Measurements from ENCODE around the gene VPS39.

The VPS39 gene

DNA sequence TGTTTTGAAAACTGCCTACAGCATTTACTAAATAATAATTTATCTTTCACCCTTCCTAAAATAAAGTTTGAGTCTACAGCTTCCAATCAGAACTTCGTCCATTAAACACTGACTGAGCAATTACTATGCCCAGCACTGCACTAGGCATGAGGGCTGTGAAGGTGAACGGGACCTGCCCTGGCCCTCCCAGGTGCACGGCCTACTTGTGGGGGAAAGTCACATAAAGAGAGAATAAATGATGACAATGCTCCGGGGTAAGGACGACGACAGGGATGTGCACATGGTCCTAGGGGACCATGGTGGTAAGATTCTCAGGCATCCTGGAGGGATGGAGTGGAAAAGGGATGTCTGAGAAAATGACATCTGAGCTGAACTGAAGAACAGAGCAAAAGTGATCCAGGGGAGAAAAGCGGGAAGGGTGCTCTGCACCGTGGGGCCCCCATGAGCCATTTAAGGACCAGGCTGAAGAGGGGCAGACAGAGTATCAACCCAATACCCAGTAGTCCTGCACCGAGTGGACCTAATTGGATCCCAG, 63.2 kb downstream of the VPS39 start:
- DNase-seq = no peak

DNA sequence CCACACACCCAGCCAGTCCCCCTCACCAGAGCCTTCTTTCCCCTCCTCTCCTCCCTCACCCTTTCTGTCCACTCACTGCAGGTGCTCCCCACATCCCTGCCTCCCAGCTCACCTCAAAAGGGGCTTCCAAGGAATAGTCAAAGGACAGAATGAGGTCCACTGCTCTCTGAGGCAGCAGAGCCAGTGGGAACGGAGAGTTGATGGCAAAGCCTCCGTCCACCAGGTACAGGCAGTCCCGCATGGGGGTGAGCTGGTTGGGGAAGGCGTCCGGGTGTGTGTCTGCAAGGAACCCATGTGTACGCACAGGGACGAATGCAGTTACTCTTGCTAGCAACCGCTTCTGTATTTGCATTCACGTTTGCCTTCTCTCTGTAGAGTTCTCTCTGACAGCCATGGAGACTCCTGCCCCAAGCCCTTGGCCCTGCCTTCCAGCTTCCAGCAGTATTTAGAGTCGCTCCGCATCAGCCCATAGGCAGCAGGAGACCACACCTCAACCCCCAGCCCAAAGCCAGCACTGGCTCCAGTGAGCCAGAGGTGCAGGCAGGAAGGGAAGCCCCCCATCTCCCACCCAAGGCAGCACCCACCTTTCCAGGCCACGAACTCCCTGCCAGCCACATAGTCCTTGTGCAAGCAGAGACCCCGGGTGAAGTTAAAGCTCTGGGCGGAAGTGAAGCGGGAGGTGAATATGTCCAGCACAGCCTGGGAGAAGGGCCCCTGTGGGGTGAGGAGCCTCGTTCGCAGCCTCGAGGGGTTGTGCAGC, 64.1 kb downstream of the VPS39 start:
- no peak for DNase-seq

DNA sequence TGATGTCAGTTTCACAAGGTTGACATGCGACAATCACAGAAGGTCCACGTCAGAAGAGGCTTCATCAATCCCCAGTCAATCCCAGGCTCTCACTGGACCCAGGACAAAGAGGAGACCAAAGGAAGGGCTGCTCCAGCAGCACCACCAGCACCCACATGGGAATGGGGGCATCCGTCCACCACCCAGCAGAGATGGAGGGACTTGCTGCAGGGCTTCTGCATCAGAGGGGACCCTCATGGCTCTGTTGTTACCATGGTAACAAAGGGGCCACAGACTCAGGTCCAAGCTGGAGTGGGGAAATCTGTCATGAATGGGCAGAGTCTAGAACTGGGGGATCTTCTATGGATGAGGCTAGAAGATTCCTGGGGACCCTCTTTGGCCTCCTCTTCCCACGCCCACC, 64.7 kb downstream of the VPS39 start:
- DNase-seq = no peak

DNA sequence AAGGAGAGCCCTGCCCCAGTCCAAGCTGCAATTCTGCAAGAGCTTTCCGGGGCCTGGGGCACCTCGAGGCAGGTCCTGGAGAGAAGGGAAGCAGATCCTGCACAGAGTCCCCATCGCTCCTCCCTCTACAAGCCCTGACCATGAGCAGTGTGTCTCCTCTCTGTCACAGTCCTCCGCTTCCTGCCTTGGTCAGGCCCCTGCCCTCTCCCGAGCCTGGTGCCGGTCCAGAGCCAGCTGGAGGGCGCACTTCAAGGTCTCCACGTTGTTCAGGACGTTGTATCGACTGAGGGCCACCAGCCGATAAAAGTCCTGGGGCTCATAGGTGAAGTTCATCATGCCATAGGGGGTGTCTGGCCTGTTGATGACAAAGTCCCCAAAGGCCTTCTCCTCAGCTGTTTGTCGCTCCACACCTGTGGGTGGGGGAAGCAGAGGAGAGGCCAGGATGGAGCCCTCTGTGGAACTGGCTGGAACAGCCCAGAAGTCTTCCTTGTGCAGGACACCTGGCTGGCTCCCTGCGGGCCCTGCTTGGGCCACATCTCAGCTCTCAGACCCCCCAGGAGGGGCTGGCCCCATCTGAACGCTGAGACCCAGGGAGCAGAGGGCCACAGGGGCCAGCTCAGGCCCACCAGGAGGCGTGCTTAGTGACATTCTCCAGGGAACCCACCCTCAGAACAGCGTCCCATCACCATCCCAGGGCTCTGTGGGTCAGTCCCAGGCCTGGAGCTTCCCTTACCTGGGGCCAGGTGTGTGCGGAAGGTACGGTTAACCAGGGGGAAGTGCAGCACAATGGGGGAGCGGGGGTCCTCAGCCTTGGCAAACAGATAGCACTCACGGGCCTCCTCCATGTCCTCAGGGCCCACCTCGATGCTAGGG, 66.1 kb downstream of the VPS39 start:
- no peak for DNase-seq

DNA sequence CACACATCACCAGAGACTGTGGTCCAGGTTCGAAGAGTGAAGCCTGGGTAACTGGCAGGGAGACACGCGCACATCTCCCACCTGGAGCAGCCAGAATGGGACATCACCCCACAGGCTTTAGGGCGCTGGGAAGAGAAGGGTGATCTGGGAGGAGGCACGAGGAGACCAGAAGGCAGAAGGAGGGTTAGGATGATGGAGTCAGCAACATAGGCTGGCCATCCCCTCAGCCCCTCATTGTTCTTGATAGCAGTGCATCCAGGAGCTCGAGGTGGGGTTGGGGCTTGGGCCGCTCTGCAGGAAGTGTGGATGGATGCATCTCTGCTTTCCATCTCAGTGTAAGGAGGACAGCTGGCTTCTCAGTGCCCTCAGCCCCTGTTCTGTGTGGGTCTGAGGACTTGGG, 66.9 kb downstream of the VPS39 start:
- DNase-seq = no peak

DNA sequence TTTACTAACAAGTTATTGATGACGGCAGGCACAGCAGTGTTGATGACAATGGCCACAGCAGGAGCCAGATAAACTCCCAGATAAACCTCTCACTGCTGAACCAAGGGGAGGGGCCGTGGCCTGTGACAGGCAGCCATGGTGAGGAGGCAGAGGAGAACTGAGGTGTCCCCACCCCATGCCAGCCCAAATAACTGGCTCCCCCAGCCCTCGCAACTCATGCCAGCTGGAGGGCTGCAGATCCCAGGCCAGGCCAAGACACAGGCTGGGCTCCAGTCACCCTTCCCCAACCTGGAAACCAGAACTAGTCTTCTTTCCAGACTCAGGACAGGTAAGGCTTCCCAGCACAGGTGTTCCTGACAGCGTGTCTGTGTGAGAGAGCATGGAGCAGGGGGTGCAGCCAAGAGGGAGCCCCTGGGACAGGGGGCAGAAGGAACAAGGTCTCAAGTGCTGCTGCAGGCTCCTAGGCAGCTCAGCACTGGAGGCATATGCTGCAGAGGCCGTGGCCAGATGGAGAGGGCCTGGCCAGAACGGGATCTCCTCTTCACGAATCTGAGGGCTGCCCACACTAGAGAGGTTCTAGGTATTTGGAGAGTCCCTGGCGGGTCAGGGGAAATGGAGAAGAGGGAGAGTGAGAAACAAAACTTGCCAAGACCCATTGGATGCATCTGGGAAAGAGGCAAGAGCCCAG, 67.6 kb downstream of the VPS39 start:
- DNase-seq = no peak

DNA sequence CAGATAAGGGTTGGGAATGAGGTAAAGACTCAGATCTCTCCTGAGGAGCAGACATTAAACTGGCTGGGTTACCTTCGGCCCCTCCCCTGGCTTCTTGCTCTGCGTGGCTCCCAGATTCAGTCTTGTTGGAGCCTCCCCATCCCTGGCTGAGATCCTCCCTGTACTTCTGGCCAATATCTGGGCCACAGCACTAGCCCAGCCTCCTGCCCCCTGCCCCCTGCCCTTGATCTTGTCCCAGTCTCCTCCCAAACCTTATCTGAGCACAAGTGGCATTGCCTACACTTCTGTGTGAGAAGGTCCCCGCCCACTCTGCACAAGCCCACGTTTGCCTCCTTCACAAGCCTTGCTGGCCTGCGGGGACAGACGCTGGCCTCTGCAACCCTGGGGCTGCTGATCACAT, 68.5 kb downstream of the VPS39 start:
- peak; percentile 26 for DNase-seq

DNA sequence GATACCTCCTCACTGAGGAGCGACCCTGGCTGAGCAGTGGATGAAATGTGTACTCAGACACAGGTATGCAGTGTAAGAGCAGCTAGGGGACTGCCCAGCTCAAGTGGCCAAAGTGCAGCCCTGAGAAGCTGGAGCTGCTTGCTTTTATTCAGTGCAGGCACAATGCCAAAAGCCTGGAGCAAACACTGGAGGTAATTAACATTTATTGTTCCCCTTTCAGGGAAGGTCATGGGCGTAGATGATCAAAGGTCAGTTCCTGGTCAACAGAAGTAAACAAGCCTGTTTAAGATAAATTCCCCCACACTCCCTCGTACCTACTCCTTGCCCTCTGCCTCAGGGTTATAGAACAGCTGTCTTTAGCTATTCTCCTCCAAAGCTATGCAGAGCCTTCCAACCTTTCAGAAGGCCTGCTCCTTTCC, 69.1 kb downstream of the VPS39 start:
- DNase-seq = peak; percentile 33

DNA sequence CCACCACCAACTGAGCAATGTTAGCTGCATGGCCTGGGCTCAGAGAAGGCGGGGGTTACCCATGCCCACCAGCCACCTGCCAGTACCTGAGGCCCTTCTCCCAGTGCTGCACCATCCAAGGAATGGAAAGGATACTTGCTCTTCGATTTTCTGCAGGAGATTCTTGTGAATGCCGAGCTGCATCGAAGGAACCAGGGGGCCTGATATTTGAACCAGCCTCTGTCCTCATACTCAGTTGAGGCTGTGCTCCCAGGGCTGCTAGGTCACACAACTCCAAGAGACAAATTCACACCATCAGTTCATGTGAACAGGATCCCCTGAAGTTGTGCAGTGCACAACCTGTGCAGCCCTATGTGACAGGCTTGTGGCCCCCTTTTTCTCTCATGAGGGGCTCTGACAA, 69.7 kb downstream of the VPS39 start:
- peak; percentile 37 for DNase-seq

DNA sequence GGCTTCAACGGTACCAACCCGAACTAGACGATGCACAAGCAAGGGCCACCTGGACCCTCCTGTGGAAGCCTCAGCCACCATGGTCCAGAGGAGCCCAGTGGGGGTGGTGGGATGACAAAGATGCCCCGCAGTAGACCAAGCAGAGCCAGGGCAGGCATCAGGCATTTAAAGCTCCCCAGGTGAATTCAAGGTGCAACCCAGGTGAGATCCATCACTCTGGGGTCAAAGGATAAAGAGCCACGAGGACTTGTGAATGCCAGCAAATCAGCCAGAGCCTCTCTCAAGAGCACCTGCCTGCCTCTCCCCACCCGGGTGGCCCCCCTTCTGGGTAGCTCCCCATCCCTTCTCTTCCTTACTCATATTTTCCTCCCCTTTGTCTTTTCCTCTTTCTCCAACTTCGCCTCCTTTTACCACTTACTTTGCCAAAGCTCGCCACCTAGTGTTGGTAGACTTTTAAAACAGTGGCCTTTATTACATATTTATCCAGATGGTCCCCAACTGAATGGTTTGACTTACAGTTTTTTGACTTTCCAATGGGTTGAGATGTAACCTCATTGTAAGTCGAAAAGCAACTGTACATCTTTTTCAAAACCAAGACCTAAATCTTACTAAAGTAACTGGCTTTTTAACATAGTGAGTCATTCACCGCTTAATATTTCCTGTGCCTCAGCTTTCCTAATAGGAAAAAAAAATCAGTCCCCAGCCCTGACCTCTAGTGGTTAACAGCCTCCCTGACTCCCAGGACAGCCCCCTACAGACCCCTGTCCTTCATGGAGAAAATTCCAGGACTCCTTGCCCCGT, 70.4 kb downstream of the VPS39 start:
- peak; percentile 42 for DNase-seq

DNA sequence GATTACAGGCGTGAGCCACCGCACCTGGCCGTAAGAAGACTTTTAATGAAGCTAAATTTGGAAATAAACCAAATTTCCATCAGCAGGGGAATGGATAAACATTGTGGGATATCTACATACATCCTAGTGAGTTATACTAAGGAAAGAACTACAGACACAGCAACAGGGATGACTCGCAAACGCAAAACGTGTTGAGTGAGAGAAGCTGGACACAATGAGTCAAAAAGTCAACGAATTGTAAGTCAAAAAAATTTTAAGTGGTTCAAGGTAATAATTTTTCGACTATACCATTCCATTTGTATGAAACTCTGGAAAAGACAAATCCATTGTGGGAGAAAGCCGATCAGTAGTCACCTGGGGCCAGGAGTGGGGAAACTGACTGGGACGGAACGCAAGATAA, 71.6 kb downstream of the VPS39 start:
- DNase-seq = no peak

DNA sequence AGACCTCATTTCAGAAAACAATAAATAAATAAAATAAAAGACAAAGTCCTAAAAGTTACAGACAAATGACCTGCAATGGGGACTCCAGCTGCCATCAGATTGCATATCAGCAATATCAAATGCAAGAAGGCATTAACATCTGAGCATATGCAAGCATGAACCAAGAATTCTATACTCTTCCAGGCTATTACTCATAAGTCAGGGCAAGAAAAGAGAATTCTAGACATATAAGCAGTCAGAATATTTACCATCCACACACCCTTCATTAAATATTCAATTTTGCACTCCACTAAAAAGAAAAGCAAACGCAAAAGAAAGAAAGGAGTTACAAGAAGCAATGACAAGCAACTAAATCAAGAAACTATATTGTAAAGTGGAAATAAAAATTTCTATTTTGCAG, 72.8 kb downstream of the VPS39 start:
- DNase-seq = no peak

DNA sequence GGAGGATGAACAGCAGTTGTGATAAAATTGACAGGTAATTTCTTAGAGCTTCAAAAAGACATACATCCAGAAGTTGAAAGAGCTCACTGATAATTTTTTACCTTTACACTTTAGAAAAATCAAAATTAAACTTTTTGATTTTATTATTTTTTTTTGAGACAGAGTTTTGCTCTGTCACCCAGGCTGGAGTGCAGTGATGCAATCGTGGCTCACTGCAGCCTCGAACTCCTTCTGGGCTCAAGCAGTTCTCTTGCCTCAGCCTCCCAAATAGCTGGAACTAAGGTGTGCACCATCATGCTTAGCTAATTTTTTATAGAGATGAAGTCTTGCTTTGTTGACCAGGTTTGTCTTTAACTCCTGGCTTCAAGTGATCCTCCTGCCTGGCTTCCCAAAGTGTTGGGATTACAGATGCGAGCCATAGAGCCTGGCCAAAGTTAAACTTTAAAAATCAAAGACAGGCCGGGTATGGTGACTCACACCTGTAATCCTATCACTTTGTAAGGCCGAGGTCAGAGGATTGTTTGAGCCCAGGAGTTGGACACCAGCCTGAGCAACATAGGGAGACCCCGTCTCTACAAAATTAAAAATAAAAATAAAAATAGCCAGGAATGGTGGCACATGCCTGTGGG, 73.4 kb downstream of the VPS39 start:
- DNase-seq = no peak

DNA sequence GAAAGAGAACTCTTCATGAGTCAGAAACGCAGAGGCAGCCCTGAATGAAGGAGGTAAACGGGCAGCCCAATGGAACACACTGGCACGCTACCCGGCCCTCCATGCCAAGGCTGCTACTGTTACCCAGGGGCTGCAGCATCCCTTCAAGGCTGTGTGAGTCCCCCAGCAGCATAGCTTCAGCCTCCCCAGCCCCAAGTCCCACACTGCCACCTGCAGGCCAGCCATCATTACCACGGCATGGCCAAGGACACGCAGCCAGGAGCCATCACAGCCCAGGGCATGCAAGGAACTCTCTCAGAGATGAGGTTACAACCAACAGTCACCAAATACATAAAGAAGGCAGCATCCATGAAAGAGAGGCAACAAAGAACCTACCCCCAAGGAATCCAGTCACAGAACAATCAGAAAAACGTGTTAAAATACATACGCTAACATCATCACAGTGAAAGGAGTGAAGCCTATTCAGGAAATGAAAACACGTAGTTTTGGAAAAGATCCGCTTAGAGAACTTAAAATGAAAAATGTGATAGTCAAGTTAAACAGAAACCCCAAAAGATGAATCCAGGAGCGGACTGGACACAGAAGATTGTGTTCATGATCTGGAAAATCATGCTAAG, 74.1 kb downstream of the VPS39 start:
- DNase-seq = peak; percentile 85

DNA sequence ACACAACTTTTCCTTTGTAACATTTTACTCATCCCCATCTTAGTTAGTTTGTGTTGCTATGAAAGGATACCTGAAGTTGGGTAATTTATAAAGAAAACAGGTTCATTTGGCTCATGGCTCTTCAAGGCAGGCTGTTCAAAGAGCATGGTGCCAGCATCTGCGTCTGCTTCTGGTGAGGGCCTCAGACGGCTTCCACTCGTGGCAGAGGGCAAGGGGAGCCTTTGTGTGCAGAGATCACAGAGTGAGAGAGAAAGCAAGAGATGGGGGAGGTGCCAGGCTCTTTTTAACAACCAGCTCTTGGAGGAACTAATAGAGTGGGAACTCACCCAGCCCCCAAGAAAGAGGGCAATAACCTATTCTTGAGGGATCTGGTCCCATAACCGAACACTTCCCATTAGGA, 74.7 kb downstream of the VPS39 start:
- no peak for DNase-seq

DNA sequence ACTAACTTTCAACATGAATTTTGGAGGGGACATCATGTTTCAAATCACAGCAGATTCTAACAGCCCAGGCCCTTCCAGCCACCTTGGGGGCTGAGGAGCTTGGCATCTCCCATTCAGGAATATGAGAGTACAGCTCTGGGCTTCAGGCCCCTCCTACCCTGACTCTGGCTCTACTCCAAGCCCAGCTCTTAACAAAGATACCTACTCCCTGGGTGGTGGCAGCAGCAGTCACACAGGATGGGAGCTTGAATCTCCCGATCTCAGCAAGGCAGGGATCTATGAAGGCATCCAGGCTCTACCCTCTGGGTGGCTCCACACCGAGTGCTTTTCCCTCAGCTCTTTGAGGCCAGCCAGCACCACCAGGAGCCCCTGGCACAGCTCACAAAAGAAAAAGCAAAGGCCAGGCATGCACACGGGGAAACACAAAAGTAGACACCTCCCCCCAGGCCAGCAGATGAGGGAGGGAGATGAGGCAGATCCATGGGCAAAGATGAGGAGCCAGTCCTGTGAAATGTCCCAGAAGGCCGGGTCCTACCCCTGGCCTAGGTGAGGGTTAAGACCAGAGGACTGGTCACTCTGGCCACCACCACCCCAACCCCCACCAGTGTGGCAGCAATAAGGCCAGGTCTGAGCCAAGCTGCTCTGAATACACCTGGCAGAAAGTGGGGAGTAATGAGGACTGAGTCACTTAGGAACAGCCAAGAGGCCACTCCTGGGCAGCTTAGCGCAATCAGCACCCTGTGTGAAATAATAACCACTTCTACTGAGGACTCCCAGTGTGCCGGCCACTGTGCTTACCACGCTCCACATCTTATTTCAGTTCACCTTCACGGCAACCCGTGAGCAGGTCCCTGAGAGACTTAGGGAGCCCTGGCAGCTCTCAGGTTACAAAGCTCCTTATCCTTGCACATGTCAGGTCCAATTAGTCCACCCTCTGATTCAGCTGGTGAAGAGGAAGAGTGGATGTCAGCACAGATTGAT, 76.0 kb downstream of the VPS39 start:
- DNase-seq = no peak

DNA sequence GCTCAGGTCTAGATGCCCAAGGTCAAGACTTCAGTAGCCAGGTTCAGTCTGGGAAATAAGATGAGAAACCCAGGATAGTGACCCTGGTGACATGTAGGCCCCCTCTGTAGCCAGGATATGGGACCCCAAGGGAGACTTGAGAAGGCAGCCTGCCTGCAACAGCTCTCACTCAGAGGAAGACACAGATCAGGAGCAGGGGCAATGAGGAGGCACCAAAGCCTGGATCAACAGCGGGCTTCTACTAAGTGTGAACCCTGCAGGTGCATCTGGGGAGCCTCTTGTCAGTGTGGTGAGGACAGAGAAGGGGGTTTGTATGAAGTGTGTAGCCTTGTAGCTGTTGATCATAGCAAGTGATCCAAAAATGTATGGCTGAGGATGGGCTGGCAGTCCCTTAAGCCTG, 77.1 kb downstream of the VPS39 start:
- no peak for DNase-seq

DNA sequence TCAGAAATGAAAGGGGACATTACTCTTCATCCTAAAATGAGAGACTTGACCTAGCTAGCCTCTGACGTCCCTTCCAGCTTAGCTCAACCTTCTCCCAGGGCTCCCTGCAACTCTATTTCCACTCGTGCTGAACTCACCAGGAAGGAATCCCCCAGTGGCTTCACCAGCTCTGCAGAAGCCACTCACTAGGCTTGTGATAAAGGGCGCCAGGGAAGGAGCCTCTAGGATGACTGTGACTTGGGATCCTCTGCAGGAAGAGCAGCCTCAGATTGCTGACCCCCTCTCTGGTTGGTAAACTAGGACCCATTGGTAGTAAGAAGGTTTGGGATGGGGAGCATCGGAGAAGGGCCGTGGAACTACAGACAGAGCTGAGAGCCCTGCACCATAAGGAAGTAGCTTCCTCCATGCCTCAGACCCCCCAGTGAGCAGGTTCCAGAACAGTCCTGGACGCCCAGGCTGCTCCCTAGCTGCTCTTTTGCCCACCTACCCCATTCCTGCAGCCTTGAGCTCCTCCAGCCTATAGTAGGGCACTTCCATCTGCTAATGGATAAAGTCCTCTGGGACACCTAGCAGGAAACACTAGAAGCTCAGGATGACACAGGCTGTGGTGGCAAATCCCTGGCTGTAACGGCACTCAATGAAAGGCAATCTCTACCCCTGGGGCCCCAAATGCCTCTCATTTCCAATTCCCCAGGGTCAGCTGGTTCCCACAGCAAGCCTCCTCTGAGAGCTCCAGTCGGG, 77.7 kb downstream of the VPS39 start:
- no peak for DNase-seq

DNA sequence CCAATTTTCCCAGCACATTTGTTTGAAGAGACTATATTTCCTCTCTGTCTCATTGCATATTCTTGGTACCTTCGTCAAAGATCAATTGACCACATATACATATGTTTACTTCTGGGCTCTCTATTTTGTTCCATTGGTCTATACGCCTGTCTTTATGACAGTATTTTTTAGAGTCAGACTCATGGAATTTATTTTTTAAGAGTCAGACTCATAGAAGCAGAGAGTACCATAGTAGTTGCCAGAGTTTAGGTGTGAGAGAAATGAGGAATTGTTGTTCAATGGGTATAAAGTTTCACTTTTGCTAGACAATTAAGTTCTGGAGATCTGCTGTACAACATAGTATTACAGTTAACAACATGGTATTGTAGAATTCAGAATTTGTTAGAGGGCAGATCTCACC, 78.7 kb downstream of the VPS39 start:
- no peak for DNase-seq

DNA sequence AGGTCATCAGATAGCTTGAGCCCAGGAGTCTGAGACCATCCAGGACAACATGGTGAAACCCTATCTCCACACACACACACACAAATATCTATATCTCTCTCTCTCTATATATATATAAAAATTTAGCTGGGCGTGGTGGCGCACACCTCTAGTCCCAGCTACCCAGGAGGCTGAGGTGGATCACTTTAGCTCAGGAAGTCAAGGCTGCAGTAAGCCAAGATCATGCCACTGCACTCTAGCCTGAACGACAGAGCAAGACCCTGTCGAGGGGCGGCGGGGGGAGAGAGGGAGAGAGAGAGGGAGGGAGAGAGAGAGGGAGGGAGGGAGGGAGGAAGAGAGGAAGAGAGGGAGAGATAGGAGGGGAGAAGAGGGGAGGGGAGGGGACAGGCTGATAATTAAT, 79.6 kb downstream of the VPS39 start:
- DNase-seq = no peak
